D721Med (cell line): ENCODE results near the gene SLC4A1AP.
"Not testable (repeated sequence)": the region's sequence is repeated elsewhere in the genome, so short reads cannot be mapped to it uniquely, and the experiment has no call there.

Experiments
- DNase-seq: peaks from one replicate; pipeline ENCODE4 v3.0.0; 2011; ENCODE audit warnings: low spot score; ENCODE audit not compliant: insufficient read length
- FAIRE-seq: peaks from 2 replicates; lab custom pipeline; 2011; peaks lifted over from hg19 to GRCh38; lab: Jason Lieb, UNC
- CTCF ChIP-seq: IDR thresholded peaks from 2 replicates; pipeline ENCODE4 v1.5.1; 2012; ENCODE audit warnings: mild to moderate bottlenecking, control low read depth; ENCODE audit not compliant: insufficient read depth; ENCODE audit errors: missing control alignments

The SLC4A1AP gene

GRCh38 chr2:27663285-27664153, at the start of gene SLC4A1AP, which contains the start of gene SUPT7L:
Gene SLC4A1AP (plus strand): TSS chr2:27663889. CDS start chr2:27663915, 26 bp downstream.
Gene SUPT7L (minus strand): TSS chr2:27663614. CDS start chr2:27662192, 1,422 bp downstream.
- peak; percentile 66 for DNase-seq
- no peak for TF ChIP-seq CTCF
- peak; percentile 73 for FAIRE-seq

GRCh38 chr2:27613985-27614384, 49.7 kb upstream of the SLC4A1AP start:
- FAIRE-seq (no peak), DNase-seq (no peak)
- no peak for TF ChIP-seq CTCF

- no peak for DNase-seq
- TF ChIP-seq CTCF = no peak
- FAIRE-seq = no peak
Measured at GRCh38 chr2:27615316-27615715, 48.4 kb upstream of the SLC4A1AP start.

- FAIRE-seq (no peak), DNase-seq (no peak)
Measured at GRCh38 chr2:27621524-27621923, 42.2 kb upstream of the SLC4A1AP start.

GRCh38 chr2:27622921-27623384, 40.7 kb upstream of the SLC4A1AP start:
- no peak for TF ChIP-seq CTCF
- DNase-seq (no peak), FAIRE-seq (no peak)

More at GRCh38 chr2:27621524-27621923, 42.2 kb upstream of the SLC4A1AP start:
- TF ChIP-seq CTCF = peak; percentile 17

GRCh38 chr2:27624943-27625342, 38.7 kb upstream of the SLC4A1AP start:
- no peak for DNase-seq
- TF ChIP-seq CTCF = no peak
- FAIRE-seq = no peak

GRCh38 chr2:27626323-27626722, 37.4 kb upstream of the SLC4A1AP start:
- FAIRE-seq = not testable (repeated sequence)

GRCh38 chr2:27626921-27627320, 36.8 kb upstream of the SLC4A1AP start:
- DNase-seq = not testable (repeated sequence)
- peak; percentile 29 for FAIRE-seq

More at GRCh38 chr2:27626323-27626722, 37.4 kb upstream of the SLC4A1AP start:
- DNase-seq = not testable (repeated sequence)
